Thyroid gland (tissue), 4 donors: ENCODE measurements around the gene ACAA2.

Experiments used
- CTCF ChIP-seq, 6 experiments: fragments of 200-600 bp in 3 of 6; fragments of 450-650 bp in 3 of 6; sonication (generic) in 3 of 6; IDR thresholded peaks; one replicate each; pipeline ENCODE4 v1.5.1; 2016 to 2019; ENCODE audit warnings: antibody characterized with exemption in 6 of 6, mild to moderate bottlenecking in 2 of 6, inconsistent platforms in 1 of 6, moderate library complexity in 1 of 6
- POLR2A ChIP-seq, 2 donors: fragments of 450-650 bp; IDR thresholded peaks; one replicate each; pipeline ENCODE4 v1.6.1; 2017; ENCODE audit warnings: antibody characterized with exemption in 2 of 2, mild to moderate bottlenecking in 2 of 2, moderate library complexity in 1 of 2

GRCh38 chr18:49762191-49763077 is 50.9 kb downstream of the ACAA2 start:
- TF ChIP-seq CTCF (IDR thresholded peaks at IDR 0.05) (no peak), POLR2A (IDR thresholded peaks at IDR 0.05) (no peak)
